ENCODE measurements around the gene IL2RG. TPM values are rescaled to one million over a fixed set of nuclear protein-coding genes. Genes with fewer than 3 reads are reported as not detected.
A peak's percentile ranks its signal among the peaks of the same experiment; 100 is the strongest.

The IL2RG gene
- total RNA-seq, 1 experiment from 2014 or later, result not detected

GRCh38 chrX:71067712-71068043, 43.7 kb downstream of the IL2RG start:
- Histone ChIP-seq H3K9me3 (ENCODE audit: control insufficient read depth, low read depth, low read length) (peaks cover 8% of the 10 kb centered on the region), H3K79me2 (ENCODE audit: insufficient read depth, low read length) (peaks cover 4% of the 10 kb centered on the region; the same call in 1 of the 2 replicates), H2AFZ (ENCODE audit: low read length) (no peak overlapping the region), H3K4me1 (ENCODE audit: insufficient read depth, low read length) (no peaks in the 10 kb centered on the region), H3K9ac (ENCODE audit: extremely low read depth, insufficient read length, low read length) (peak overlapping the region; percentile 74), H3K14ac (ENCODE audit: insufficient read depth, low read length) (no peak overlapping the region), H3K23me2 (ENCODE audit: insufficient read length, low read depth, low read length, poor library complexity, severe bottlenecking) (no peaks in the 10 kb centered on the region), H2BK20ac (ENCODE audit: low read depth, low read length, poor library complexity, severe bottlenecking) (no peak overlapping the region), H3T11ph (ENCODE audit: low read length) (no peak overlapping the region), H2BK15ac (ENCODE audit: low read depth, low read length) (no peak overlapping the region), H2BK120ac (ENCODE audit: low read depth, low read length, poor library complexity, severe bottlenecking) (no peak overlapping the region), H3K79me1 (ENCODE audit: insufficient read depth, low read depth, low read length, poor library complexity, severe bottlenecking) (no peaks in the 10 kb centered on the region), H3K18ac (ENCODE audit: insufficient read length, low read depth, low read length) (no peak overlapping the region), H3K4ac (ENCODE audit: low read depth, low read length) (no peak overlapping the region), H3K27ac (ENCODE audit: insufficient read length, low read depth, low read length) (no peak overlapping the region), H4K5ac (ENCODE audit: insufficient read length, low read depth, low read length) (no peak overlapping the region), H4K8ac (replicated peaks; ENCODE audit: insufficient read length, low read depth, low read length) (no peak overlapping the region), H2BK5ac (ENCODE audit: insufficient read length, low read length) (no peak overlapping the region), H3K23ac (ENCODE audit: insufficient read length, low read depth, low read length) (no peak overlapping the region), H2AK5ac (ENCODE audit: insufficient read length, low read length) (no peak overlapping the region), H3K27me3 (ENCODE audit: insufficient read depth, low read length) (no peaks in the 10 kb centered on the region), H4K91ac (ENCODE audit: insufficient read length, low read depth, low read length) (no peak overlapping the region), H3K56ac (ENCODE audit: insufficient read length, low read depth, low read length) (no peak overlapping the region), H4K20me1 (ENCODE audit: control insufficient read depth, insufficient read depth, insufficient read length) (no peaks in the 10 kb centered on the region), H3K4me2 (ENCODE audit: insufficient read depth, insufficient read length, low read length) (peak overlapping the region; percentile 82), H2BK12ac (ENCODE audit: insufficient read length, low read depth, low read length) (no peak overlapping the region)
- H3K27ac Mint-ChIP-seq, result peak overlapping the region; percentile 69 to 97 (median 86)
- H3K36me3 Mint-ChIP-seq (ENCODE audit: insufficient read depth in 1 of 3, low read depth in 3 of 3), result peaks cover 5 to 14% (median 7%) of the 10 kb centered on the region in 3 experiments; a peak in 6 of 7 replicates
- H3K4me3 Mint-ChIP-seq, result peak overlapping the region; percentile 87 to 99
- peaks cover 46 to 59% of the 10 kb centered on the region in 2 experiments for H3K9me3 Mint-ChIP-seq
- DNase-seq, result no peak
- H3K4me1 Mint-ChIP-seq, result peaks cover 6 to 8% of the 10 kb centered on the region in 2 experiments; a peak in 1 of 4 replicates
- no CpG with 5 or more reads among the region's 10 CpGs for WGBS (ENCODE audit: extremely low coverage, insufficient read length, low lambda C conversion rate)
- no peak for TF ChIP-seq CTCF (conservative IDR thresholded peaks at IDR 0.05)
- 0 out of 2 replicates have a peak, but pooled peaks cover 2% of the 10 kb centered on the region for H3K27me3 Mint-ChIP-seq (ENCODE audit: low read depth)
